A172 (cell line): ENCODE results near the gene DLK2. TPM values are rescaled to one million over a fixed set of nuclear protein-coding genes. Genes with fewer than 3 reads are reported as not detected.
"Not testable (repeated sequence)": the region's sequence is repeated elsewhere in the genome, so short reads cannot be mapped to it uniquely, and the experiment has no call there.

Experiments used
- DNase-seq: peaks from one replicate; pipeline ENCODE4 v3.0.0-alpha.2; 2015; ENCODE audit warnings: low spot score
- total RNA-seq: library from RNA; depleted of rRNA; stranded (reverse); fragments of >200 nt; shearing (Covaris generic); gene quantifications from 2 replicates; pipeline ENCODE4 v1.2.3, GENCODE V29; 2014

DLK2 gene
- total RNA-seq, 1 experiment from 2014 or later = 0.81 TPM

DNA sequence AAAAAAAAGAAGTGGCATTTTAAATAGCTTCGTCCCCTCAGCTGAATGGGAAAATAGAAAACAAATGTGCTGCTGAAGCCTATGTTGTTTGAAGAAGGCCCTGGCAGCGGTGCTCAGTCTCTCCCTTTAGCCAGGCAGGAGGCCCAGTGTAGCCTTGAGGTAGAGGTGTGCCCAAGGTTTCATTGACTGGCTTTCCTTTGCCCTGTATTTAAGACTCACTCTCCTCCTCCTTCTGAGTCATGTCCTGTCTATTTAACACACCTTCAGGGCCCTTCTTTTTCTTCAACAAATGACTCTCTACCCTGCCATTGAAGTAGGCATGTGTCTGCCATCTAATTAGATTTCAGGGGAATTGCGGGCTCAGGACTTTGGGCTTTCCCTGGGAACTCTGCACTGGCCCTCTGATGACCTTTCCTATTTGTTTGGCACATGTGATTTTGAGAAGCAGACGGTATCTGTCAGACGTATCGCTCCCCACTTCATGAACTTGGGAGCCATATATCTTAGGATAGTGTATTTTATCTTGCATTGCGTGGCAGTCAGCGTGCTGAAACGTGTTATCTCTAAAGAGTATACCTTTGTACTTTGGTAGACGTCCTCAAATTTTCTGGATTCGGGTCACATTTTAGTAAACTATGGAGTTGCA is 26.4 kb upstream of the DLK2 start:
- no peak for DNase-seq

GRCh38 chr6:43481075-43481474 is 25.7 kb upstream of the DLK2 start:
- no peak for DNase-seq

- DNase-seq = no peak
These were observed 22.6 kb upstream of the DLK2 start for GRCh38 chr6:43478008-43478372.

DNA sequence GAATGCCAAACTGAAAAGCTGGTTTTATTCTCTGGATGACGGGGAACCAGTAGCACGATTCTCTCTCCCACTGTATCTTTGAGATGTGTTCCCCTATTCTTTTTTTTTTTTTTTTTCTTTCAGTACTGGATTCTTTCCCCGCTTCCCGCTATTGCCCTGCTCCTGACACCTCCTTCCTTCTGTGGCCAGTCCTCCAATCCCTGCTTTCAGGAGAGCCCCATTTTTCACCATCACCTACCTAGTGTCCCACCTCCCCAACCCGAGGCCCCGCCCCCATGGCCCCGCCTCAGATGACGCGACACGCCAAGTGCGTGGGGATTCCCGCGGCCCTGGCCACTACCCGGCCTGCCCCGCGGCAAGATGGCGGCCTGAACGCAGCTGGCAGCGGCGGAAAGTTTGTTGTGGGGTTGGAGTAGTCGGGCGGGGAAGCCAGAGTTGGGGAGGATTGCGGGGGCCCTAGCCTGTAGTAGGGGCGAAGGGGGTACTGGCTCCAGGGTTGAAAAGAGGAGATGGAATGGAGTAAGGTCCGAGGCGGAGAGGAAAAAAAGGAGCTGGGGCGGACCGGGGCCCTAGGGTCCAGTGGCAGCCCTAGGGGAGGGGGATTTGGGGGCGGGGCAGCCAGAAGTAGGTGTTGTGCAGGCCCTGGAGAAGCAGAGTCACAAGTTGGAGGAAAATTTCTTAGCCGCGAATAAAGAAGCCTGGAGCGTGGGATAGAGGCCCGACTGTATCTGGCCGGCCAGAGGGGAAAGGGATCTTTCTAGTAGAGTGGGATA is 22.1 kb upstream of the DLK2 start, which contains the start of gene TJAP1:
TSS of gene TJAP1 (plus strand) at position 336 of the 773 bp plus-strand sequence. CDS start 21,432 bp downstream, outside the sequence.
- peak; percentile 73 for DNase-seq

GRCh38 chr6:43476746-43477145 is 21.4 kb upstream of the DLK2 start:
- DNase-seq = no peak

GRCh38 chr6:43475516-43475915 is 20.2 kb upstream of the DLK2 start:
- no peak for DNase-seq

- DNase-seq = no peak
These were observed 17.2 kb upstream of the DLK2 start for GRCh38 chr6:43472515-43472914.

DNA sequence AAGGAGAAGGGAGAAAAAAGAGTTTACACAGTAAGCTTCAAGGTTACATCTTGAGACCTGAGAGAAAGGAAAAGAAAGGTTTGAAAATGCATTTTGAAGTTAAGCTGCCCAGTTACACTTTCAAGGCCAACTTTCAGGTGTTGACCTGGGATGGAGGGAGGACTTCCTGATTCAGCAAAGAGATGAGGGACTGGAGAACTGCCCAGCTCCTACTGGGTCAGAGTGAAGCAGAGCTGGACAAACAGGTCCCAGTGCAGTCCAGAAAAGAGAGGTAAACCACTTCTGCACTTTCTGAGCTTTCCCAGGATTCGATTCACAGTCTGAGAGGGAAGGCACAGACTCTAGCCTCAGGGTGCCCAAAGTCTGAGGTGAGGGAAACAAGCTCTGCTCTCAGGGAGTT is 16.1 kb upstream of the DLK2 start:
- DNase-seq = no peak

- no peak for DNase-seq
These were observed 14.6 kb upstream of the DLK2 start for GRCh38 chr6:43469947-43470346.

DNA sequence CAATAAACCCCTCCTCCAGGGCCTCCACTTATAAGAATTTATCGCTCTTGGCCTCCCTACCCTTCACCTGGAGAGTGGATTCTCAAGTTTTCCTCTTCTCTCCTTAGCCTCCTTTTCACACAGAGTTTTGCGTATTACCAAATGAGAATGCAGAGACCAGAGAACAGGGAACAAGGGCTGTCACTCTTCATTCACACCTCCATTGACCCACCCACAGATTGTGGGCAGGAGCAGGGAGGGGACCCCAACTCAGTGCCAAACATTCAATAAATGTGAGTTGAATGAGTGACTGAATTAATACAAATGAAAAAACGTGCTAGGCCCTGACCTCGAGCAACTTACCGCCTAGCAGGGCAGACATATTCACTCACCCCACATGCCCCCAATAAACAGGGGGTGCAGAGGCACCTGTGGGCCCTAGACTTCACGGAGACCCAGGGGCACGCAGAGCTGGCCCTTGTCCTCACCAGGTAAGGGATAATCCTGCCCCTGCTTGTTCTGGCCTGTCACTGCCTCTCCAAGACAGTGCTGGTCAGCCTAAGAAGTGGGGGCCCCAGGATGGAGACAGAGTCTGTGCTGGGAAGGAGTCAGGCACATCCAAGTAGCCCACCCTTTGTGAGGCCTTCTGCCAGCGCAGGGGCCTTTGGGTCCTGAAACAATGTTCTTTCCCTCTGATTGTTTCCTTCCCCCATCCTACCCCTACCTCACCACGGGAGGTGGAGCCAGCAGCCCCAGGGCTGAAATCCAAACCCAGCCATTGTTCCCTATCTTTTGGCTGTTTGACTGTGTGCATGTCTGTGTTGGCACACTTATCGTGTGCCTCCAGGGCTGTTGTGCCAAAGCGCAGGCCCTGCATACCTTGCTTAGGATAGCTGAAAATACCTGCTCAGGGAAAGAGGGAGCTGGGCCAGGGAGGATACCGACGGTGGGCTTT is 13.7 kb upstream of the DLK2 start:
- no peak for DNase-seq

DNA sequence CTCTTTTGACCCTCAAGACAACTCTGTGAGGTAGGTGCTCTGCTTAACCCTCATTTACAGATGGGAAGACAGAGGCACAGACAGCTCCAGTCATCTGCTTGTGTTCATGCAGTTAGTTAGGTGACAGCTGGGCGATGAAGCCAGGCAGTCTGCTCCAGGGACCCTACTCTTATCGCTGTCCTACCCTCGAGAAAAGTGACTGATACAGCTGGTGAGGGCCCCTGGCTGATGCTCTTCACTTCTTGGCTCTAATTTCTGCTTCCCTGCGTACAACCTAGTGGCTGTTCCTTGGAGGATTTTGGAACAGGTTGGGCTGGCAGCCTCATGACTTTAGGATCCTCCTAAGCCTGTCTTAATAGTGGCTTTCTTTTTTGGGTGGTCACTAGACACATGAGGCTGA is 12.9 kb upstream of the DLK2 start:
- no peak for DNase-seq

- no peak for DNase-seq
These were observed 12.4 kb upstream of the DLK2 start for GRCh38 chr6:43467752-43468151.

DNA sequence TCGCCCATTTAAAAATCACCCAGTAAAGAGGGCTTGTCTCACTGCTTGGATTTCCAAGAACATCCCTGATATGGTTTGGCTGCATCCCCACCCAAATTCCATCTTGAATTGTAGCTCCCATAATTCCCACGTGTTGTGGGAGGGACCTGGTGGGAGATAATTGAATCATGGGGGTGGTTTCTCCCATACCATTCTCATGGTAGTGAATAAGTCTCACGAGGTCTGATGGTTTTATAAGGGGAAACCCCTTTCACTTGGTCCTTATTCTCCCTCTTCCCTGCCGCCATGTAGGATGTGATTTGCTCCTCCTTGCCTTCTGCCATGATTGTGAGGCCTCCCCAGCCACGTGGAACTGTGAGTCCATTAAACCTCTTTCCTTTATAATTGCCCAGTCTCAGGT is 11.9 kb upstream of the DLK2 start:
- not testable (repeated sequence) for DNase-seq

DNA sequence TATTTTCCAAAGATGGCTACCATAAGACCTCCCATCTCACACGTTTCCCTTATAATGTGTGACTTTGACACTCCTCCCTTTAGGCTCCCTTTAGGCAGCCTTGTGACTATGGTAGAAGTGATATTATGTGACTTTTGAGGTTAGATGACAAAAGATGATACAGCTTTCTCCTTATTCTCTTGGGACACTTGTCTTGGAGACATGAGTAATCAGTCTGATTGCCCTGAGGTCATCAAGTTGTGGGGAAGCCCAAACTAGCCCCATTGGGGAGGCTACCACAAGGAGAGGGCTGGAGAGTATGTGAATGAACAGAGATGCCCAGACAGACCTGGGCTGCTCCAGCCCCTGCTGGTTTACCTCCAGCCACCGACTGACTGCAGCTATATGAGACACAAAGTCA is 10.6 kb upstream of the DLK2 start:
- DNase-seq = no peak

DNA sequence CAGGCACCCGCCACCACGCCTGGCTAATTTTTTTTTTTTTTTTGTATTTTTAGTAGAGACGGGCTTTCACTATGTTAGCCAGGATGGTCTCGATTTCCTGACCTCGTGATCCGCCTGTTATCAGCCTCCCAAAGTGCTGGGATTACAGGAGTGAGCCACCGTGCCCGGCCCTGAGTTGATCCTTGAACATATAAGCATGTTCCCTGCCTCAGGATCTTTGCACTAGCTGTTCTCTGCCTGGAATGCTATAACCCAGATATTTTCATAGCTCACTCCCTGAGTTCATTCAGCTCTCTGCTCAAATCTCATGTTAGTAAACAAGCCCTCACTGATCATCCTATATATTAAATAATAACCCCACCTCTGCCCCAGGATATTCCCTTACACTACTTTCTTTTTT is 9.0 kb upstream of the DLK2 start:
- DNase-seq = no peak

GRCh38 chr6:43461936-43462335 is 6.6 kb upstream of the DLK2 start:
- no peak for DNase-seq

DNA sequence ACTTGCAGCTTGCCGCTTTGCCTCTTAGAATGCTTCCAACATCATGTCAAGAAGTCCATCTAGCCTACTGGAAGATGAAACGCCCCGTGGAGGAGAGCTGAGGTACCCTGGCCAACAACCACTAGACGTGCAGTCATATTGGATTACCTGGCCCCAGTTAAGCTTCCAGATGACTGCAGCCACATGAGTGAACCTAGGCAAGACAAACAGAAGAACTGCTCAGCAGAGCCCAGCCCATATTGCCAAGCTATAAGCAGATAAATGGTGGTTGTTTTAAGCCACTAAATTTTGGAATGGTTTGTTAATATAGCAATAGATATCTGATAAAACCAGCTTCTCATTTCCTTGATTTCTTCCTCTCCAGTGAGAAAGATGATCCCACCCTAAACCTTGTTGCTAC is 4.7 kb upstream of the DLK2 start:
- no peak for DNase-seq

GRCh38 chr6:43459535-43459934 is 4.2 kb upstream of the DLK2 start:
- DNase-seq = no peak

DNA sequence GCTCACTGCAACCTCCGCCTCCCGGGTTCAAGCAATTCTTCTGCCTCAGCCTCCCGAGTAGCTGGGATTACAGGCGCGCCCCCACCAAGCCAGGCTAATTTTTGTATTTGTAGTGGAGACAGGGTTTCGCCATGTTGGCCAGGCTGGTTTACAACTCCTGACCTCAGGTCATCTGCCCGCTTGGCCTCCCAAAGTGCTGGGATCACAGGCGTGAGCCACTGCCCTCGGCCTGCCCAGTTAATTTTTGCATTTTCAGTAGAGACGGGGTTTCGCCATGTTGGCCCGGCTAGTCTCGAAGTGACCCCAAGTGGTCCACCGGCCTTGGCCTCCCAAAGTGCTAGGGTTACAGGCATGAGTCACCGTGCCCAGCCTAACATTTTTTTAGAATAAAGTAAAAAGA is 2.8 kb upstream of the DLK2 start:
- not testable (repeated sequence) for DNase-seq

DNA sequence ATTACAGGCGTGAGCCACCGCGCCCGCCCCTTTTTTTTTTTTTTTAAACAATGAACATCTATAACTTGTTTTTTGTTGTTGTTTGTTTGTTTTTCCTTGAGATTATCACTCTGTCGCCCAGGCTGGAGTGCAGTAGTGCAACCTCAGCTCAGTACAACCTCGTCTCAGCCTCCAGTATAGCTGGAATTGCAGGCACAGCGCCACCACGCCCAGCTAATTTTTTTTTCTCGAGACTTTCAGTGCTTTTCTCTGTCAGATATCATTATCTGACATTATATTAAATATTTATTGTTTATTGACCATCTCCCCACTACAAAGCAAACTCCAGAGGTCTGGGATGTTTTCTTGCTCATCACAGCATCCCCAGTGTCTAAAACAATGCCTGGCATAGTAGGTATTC is 2.3 kb upstream of the DLK2 start:
- no peak for DNase-seq

GRCh38 chr6:43454696-43455530 is 435 bp downstream of the DLK2 start:
- peak; percentile 62 for DNase-seq
